GM12872 (cell line): ENCODE measurements around the gene DENND6A.

ENCODE experiments used
- TF ChIP-seq, protein P1 (sequence below): IDR thresholded peaks from 3 replicates; pipeline ENCODE4 v1.5.1; 2011; ENCODE audit warnings: low read depth, mild to moderate bottlenecking, low read length, moderate library complexity; ENCODE audit not compliant: insufficient read depth

The DENND6A gene

GRCh38 chr3:57709559-57709958 lies 16.7 kb upstream of the DENND6A start:
- TF ChIP-seq, protein P1, sequence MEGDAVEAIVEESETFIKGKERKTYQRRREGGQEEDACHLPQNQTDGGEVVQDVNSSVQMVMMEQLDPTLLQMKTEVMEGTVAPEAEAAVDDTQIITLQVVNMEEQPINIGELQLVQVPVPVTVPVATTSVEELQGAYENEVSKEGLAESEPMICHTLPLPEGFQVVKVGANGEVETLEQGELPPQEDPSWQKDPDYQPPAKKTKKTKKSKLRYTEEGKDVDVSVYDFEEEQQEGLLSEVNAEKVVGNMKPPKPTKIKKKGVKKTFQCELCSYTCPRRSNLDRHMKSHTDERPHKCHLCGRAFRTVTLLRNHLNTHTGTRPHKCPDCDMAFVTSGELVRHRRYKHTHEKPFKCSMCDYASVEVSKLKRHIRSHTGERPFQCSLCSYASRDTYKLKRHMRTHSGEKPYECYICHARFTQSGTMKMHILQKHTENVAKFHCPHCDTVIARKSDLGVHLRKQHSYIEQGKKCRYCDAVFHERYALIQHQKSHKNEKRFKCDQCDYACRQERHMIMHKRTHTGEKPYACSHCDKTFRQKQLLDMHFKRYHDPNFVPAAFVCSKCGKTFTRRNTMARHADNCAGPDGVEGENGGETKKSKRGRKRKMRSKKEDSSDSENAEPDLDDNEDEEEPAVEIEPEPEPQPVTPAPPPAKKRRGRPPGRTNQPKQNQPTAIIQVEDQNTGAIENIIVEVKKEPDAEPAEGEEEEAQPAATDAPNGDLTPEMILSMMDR: no peak

DNA sequence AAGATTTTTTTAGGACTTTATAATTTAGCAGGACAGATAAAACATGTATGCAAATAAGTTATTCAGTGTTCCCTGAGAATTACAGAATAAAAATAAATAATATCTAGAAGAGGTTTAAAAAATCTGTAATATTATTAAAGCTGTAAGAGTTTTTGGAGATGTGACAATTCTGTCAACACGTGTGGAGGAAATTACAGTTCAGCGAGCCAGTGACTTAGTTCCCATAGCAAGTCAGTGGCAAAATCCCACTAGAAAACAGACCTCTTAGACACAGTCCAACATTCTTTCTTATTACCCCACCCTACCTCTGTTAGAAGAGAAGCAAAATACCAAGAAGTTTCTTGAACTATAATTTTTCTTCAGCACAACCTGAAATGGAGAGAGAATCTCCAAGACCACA lies 16.2 kb upstream of the DENND6A start:
- TF ChIP-seq, protein P1: no peak

DNA sequence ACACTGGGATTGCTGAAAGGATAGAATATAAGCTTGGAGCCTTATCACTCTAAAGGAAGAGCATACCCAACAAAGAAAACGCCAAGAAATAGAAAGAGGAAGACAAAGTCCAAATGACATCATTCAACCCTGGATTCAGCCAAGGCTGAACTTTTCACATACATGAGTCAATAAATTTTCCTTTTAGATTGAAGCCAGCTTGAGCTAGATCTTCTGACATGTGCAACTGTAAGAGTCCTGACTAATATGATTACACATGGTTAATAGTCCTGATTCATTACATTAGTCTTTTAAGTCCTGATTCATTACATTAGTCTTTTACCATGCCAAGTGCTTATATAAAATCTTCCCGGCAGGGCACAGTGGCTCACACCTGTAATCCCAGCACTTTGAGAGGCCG lies 13.6 kb upstream of the DENND6A start:
- TF ChIP-seq, protein P1: no peak

- TF ChIP-seq, protein P1: no peak
Observed at GRCh38 chr3:57701781-57702180, 8.9 kb upstream of the DENND6A start.

GRCh38 chr3:57700737-57701136 lies 7.9 kb upstream of the DENND6A start:
- TF ChIP-seq, protein P1: no peak

- TF ChIP-seq, protein P1: no peak
Observed at GRCh38 chr3:57699591-57699990, 6.7 kb upstream of the DENND6A start.

- TF ChIP-seq, protein P1: no peak
Observed at GRCh38 chr3:57696801-57697321, 4.0 kb upstream of the DENND6A start.

GRCh38 chr3:57694146-57694545 lies 1.3 kb upstream of the DENND6A start:
- TF ChIP-seq, protein P1: no peak
